ENCODE measurements around the gene GNA14.

DNA sequence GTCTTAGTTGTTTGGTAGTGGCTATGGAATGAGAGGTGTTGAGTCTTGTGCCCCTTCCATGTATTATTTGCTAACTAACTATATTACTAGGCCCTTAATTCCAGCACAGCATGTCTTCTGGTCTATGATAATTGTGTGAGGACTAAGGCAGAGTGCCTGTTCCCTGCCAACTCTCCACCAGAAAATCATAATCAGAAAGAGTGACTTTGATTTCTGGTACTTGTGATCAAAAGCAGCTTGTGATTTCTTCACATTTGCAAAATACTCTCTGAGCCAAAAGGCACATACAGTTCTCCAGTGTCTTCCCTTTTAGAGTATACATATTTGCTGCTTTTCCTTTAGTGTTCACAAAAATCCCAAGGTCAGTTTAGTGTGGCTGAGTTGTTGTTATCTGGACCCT, 229.9 kb downstream of the GNA14 start:
- TF ChIP-seq ETS1 (IDR thresholded peaks at IDR 0.05) (no peak), POLR2AphosphoS5 (IDR thresholded peaks at IDR 0.05; ENCODE audit: low read depth) (no peak), CTCF (conservative IDR thresholded peaks at IDR 0.05; ENCODE audit: low read depth in 2 of 2) (no peak), CREB1 (CRISPR knock-in tag; IDR thresholded peaks at IDR 0.05; ENCODE audit: low read depth) (no peak), EZH2phosphoT487 (IDR thresholded peaks at IDR 0.05; ENCODE audit: unreplicated experiment) (no peak), REST (IDR thresholded peaks at IDR 0.05; ENCODE audit: unreplicated experiment) (no peak)

Measured in GM23338 (cell line).